HepG2 (cell line): ENCODE results near the gene ASTN2. TPM values are rescaled to one million over a fixed set of nuclear protein-coding genes. Genes with fewer than 3 reads are reported as not detected.

Experiments
- ARID5B ChIP-seq: IDR thresholded peaks from 2 replicates; pipeline ENCODE4 v1.4.0; 2020; ENCODE audit warnings: mild to moderate bottlenecking, missing genetic modification reagents
- ATRX ChIP-seq: sonication (generic); formaldehyde crosslinking; IDR thresholded peaks from 2 replicates; pipeline ENCODE4 v1.4.0; 2020; ENCODE audit warnings: missing genetic modification reagents, borderline replicate concordance
- MTF2 ChIP-seq: sonication (generic); formaldehyde crosslinking; IDR thresholded peaks from 2 replicates; pipeline ENCODE4 v1.5.0; 2020; ENCODE audit warnings: missing genetic modification reagents, borderline replicate concordance
- PAX8 ChIP-seq: sonication (generic); formaldehyde crosslinking; IDR thresholded peaks from 2 replicates; pipeline ENCODE4 v1.8.0; 2022; ENCODE audit warnings: mild to moderate bottlenecking, missing genetic modification reagents, borderline replicate concordance
- POGK ChIP-seq: sonication (generic); formaldehyde crosslinking; conservative IDR thresholded peaks from 2 replicates; pipeline ENCODE4 v1.8.0; 2022; ENCODE audit warnings: mild to moderate bottlenecking, moderate library complexity, missing genetic modification reagents
- PRMT3 ChIP-seq: sonication (generic); formaldehyde crosslinking; IDR thresholded peaks from 2 replicates; pipeline ENCODE4 v1.8.1; 2022; ENCODE audit warnings: low read depth, mild to moderate bottlenecking, moderate library complexity, missing genetic modification reagents, borderline replicate concordance
- RBM39 ChIP-seq: fragments of 200-400 bp; formaldehyde crosslinking; IDR thresholded peaks from one replicate; pipeline ENCODE4 v1.6.1; 2018; ENCODE audit warnings: antibody characterized with exemption, mild to moderate bottlenecking, low read depth, low read length; ENCODE audit not compliant: poor library complexity, severe bottlenecking
- REXO4 ChIP-seq: sonication (generic); formaldehyde crosslinking; IDR thresholded peaks from 2 replicates; pipeline ENCODE4 v1.8.0; 2022; ENCODE audit warnings: missing genetic modification reagents, mild to moderate bottlenecking, borderline replicate concordance
- SIX4 ChIP-seq: sonication (generic); formaldehyde crosslinking; IDR thresholded peaks from 2 replicates; pipeline ENCODE4 v1.4.0; 2020; ENCODE audit warnings: missing genetic modification reagents
- TARDBP ChIP-seq: sonication (generic); formaldehyde crosslinking; IDR thresholded peaks from 2 replicates; pipeline ENCODE4 v1.8.0; 2022; ENCODE audit warnings: mild to moderate bottlenecking, missing genetic modification reagents
- THAP9 ChIP-seq: sonication (generic); formaldehyde crosslinking; IDR thresholded peaks from 2 replicates; pipeline ENCODE4; 2020; ENCODE audit warnings: missing genetic modification reagents, mild to moderate bottlenecking, borderline replicate concordance
- ZFX ChIP-seq: sonication (generic); formaldehyde crosslinking; IDR thresholded peaks from 2 replicates; pipeline ENCODE4 v1.4.0; 2020; ENCODE audit warnings: mild to moderate bottlenecking, low read depth, missing genetic modification reagents, moderate library complexity
- ZNF136 ChIP-seq: sonication (generic); formaldehyde crosslinking; IDR thresholded peaks from 2 replicates; pipeline ENCODE4 v1.8.1; 2022; ENCODE audit warnings: low read depth, mild to moderate bottlenecking, moderate library complexity, missing genetic modification reagents
- ZNF276 ChIP-seq: sonication (generic); formaldehyde crosslinking; IDR thresholded peaks from 2 replicates; pipeline ENCODE4 v1.4.0; 2020; ENCODE audit warnings: mild to moderate bottlenecking, low read depth, missing genetic modification reagents
- ZNF782 ChIP-seq: sonication (generic); formaldehyde crosslinking; IDR thresholded peaks from 2 replicates; pipeline ENCODE4 v1.4.0; 2020; ENCODE audit warnings: missing genetic modification reagents, mild to moderate bottlenecking, borderline replicate concordance
- polyA plus RNA-seq, 8 experiments: library from polyadenylated mRNA; depleted of rRNA in 3 of 8; stranded (reverse) in 7 of 8; unstranded in 1 of 8; fragments of >200 nt; fragmentation: Illumina TruSeq in 4 of 8; extraction: Trizol in 4 of 8; gene quantifications; 2 replicates each; pipeline versions ENCODE4 v1.2.1 to v1.2.3, GENCODE V29; 2011 to 2016; ENCODE audit warnings: low read depth in 4 of 8, missing spikeins in 1 of 8, mixed read lengths in 1 of 8; ENCODE audit not compliant: insufficient read depth in 1 of 8
- total RNA-seq, 5 experiments: library from RNA; depleted of rRNA; stranded (reverse); fragments of >200 nt; fragmentation: Illumina TruSeq; extraction: Trizol; gene quantifications; 2 replicates each; pipeline ENCODE4 v1.2.3, GENCODE V29; 2016; ENCODE audit warnings: low read depth in 1 of 5

ASTN2 gene
- total and polyA plus RNA-seq, 2 of the 13 experiments (the other 11 are each of a cell fraction or from before 2014, with no cell fraction given) = 5.2 to 13.5 TPM

GRCh38 chr9:116572095-116572748 lies 842.6 kb downstream of the ASTN2 start (continued):
- TF ChIP-seq ARID5B (CRISPR knock-in tag) = 0 out of 2 replicates have a peak, but pooled peaks have one; percentile 44
- TF ChIP-seq POGK = no peak
- TF ChIP-seq TARDBP (CRISPR knock-in tag) = no peak
- no peak for TF ChIP-seq ATRX
- TF ChIP-seq ZNF276 (CRISPR knock-in tag) = no peak
- TF ChIP-seq PRMT3 (CRISPR knock-in tag) = no peak
- TF ChIP-seq ZNF782 (CRISPR knock-in tag) = 0 out of 2 replicates have a peak, but pooled peaks have one; percentile 61
- no peak for TF ChIP-seq ZNF136
- no peak for TF ChIP-seq MTF2 (CRISPR knock-in tag)
- no peak for TF ChIP-seq REXO4 (CRISPR knock-in tag)
- TF ChIP-seq THAP9 (CRISPR knock-in tag) = no peak; the same call in 1 of the 2 replicates
- TF ChIP-seq RBM39 = no peak
- TF ChIP-seq PAX8 (CRISPR knock-in tag) = no peak
- no peak for TF ChIP-seq SIX4 (CRISPR knock-in tag)
- peak; percentile 45 for TF ChIP-seq ZFX
